Neuronal stem cell (in vitro differentiated cells): ENCODE data around the gene ALG14.

Experiments used
- DNase-seq: peaks from one replicate; pipeline ENCODE4 v3.0.0-alpha.2; 2013; ENCODE audit warnings: low spot score
- H2AFZ ChIP-seq: one replicate; pipeline ENCODE4 v1.6.1; 2013; ENCODE audit warnings: mild to moderate bottlenecking, low read length, inconsistent platforms
- H2AK5ac ChIP-seq: 2 replicates; pipeline ENCODE4 v1.6.1; 2013; ENCODE audit warnings: low read depth, mild to moderate bottlenecking, inconsistent platforms, low read length, moderate library complexity, mixed read lengths
- H2BK120ac ChIP-seq: 2 replicates; pipeline ENCODE4 v1.6.1; 2013; ENCODE audit warnings: low read depth, mild to moderate bottlenecking, inconsistent platforms, low read length, moderate library complexity, mixed read lengths
- H2BK12ac ChIP-seq: one replicate; pipeline ENCODE4 v1.6.1; 2013; ENCODE audit warnings: low read length, inconsistent platforms
- H2BK15ac ChIP-seq: 2 replicates; pipeline ENCODE4 v1.6.1; 2013; ENCODE audit warnings: mild to moderate bottlenecking, low read length, inconsistent platforms, mixed read lengths
- H2BK5ac ChIP-seq: one replicate; pipeline ENCODE4 v1.6.1; 2013; ENCODE audit warnings: inconsistent platforms, mild to moderate bottlenecking, low read length, moderate library complexity
- H3K14ac ChIP-seq: one replicate; pipeline ENCODE4 v1.6.1; 2013; ENCODE audit warnings: low read length, inconsistent platforms
- H3K18ac ChIP-seq: 2 replicates; pipeline ENCODE4 v1.6.1; 2013; ENCODE audit warnings: low read length, inconsistent platforms
- H3K23ac ChIP-seq: 2 replicates; pipeline ENCODE4 v1.6.1; 2013; ENCODE audit warnings: low read depth, mild to moderate bottlenecking, mixed read lengths, low read length, inconsistent platforms; ENCODE audit not compliant: poor library complexity
- H3K27ac ChIP-seq: replicated peaks from 3 replicates; pipeline ENCODE4 v1.5.1; 2013; ENCODE audit warnings: low read length, inconsistent platforms
- H3K27me3 ChIP-seq, 3 experiments: 2 replicates each; pipeline ENCODE4 v1.6.1; 2013; ENCODE audit warnings: low read length in 3 of 3, mild to moderate bottlenecking in 2 of 3, inconsistent platforms in 1 of 3, low read depth in 1 of 3, mixed read lengths in 1 of 3, moderate library complexity in 1 of 3; ENCODE audit not compliant: control insufficient read depth in 3 of 3, insufficient read depth in 3 of 3
- H3K36me3 ChIP-seq, 2 donors: replicated peaks in 1 of 2; 2 replicates each; pipeline ENCODE4 v1.6.1; 2013; ENCODE audit warnings: low read length in 2 of 2; ENCODE audit not compliant: control insufficient read depth in 2 of 2, insufficient read depth in 2 of 2
- H3K4ac ChIP-seq: 2 replicates; pipeline ENCODE4 v1.6.1; 2013; ENCODE audit warnings: inconsistent platforms, mild to moderate bottlenecking, low read length, moderate library complexity
- H3K4me1 ChIP-seq, 2 donors: 1 replicate in 1 of 2; 2 replicates in 1 of 2; pipeline ENCODE4 v1.6.1; 2013; ENCODE audit warnings: low read length in 2 of 2, low read depth in 1 of 2; ENCODE audit not compliant: control insufficient read depth in 2 of 2, insufficient read depth in 1 of 2
- H3K4me2 ChIP-seq: one replicate; pipeline ENCODE4 v1.6.1; 2013; ENCODE audit warnings: mild to moderate bottlenecking, low read length, inconsistent platforms; ENCODE audit not compliant: insufficient read depth, poor library complexity, severe bottlenecking
- H3K4me3 ChIP-seq, 2 donors: 2 replicates each; pipeline ENCODE4 v1.5.1; 2013; ENCODE audit warnings: low read length in 2 of 2, mild to moderate bottlenecking in 2 of 2, inconsistent platforms in 1 of 2, moderate library complexity in 1 of 2
- H3K79me1 ChIP-seq: one replicate; pipeline ENCODE4 v1.6.1; 2013; ENCODE audit warnings: low read depth, mild to moderate bottlenecking, inconsistent platforms, low read length, moderate library complexity
- H3K9ac ChIP-seq: one replicate; pipeline ENCODE4 v1.6.1; 2013; ENCODE audit warnings: mild to moderate bottlenecking, low read depth, low read length, inconsistent platforms; ENCODE audit not compliant: poor library complexity
- H3K9me3 ChIP-seq, 2 donors: replicated peaks in 1 of 2; 2 replicates each; pipeline versions ENCODE3 to v1.6.1; 2013; ENCODE audit warnings: low read length in 2 of 2, mild to moderate bottlenecking in 2 of 2, inconsistent platforms in 1 of 2, low read depth in 1 of 2, mixed read lengths in 1 of 2, moderate library complexity in 1 of 2; ENCODE audit not compliant: control insufficient read depth in 2 of 2, insufficient read depth in 1 of 2
- H4K8ac ChIP-seq: one replicate; pipeline ENCODE4 v1.6.1; 2013; ENCODE audit warnings: low read depth, mild to moderate bottlenecking, inconsistent platforms, low read length, moderate library complexity
- H4K91ac ChIP-seq: one replicate; pipeline ENCODE4 v1.6.1; 2013; ENCODE audit warnings: low read length, low read depth, mild to moderate bottlenecking, inconsistent platforms; ENCODE audit not compliant: poor library complexity
- WGBS, 2 donors: extraction: QIAGEN DNeasy Blood & Tissue Kit; methylation state at CpG; one replicate each; pipeline ENCODE4 v1.1.7; 2013; ENCODE audit warnings: missing lambda C conversion rate in 2 of 2, mixed read lengths in 1 of 2; ENCODE audit not compliant: insufficient read length in 2 of 2, insufficient replicate concordance in 1 of 2; ENCODE audit errors: extremely low coverage in 2 of 2; 5-methylcytosine and 5-hydroxymethylcytosine counted together

ALG14 gene

DNA sequence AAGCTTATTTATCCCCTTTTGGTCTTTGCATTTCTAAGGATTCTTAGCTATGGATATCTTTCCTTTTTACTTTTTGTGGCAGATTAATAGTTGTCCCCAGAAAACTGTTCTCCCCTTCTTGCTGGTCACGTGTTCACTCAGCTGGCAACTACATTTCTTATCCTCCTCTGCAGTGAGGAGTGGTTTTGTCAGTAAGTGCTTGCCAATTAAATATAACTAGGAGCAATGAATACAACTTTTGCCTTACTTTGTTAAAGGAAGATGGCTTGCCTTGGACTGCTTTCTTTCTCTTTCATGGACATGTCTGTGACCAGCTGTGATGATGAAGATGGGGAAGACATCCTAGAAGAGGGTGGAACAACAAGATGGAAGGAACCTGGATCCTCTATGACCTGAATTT is 15.6 kb upstream of the ALG14 start:
- H2AFZ ChIP-seq = no peak overlapping the region
- peaks cover 6 to 12% of the 10 kb centered on the region in 2 donors for H3K9me3 ChIP-seq
- no peak overlapping the region for H2BK5ac ChIP-seq
- no peak for DNase-seq
- no peak overlapping the region for H3K4me2 ChIP-seq
- H2BK15ac ChIP-seq = no peak overlapping the region
- no peaks in the 10 kb centered on the region for H3K27me3 ChIP-seq
- no peak overlapping the region for H3K4ac ChIP-seq
- no peak overlapping the region for H3K18ac ChIP-seq
- H2BK120ac ChIP-seq = no peak overlapping the region
- no peak overlapping the region for H3K9ac ChIP-seq
- H3K4me1 ChIP-seq = peaks cover 0 to 7% of the 10 kb centered on the region in 2 donors
- H4K91ac ChIP-seq = no peak overlapping the region
- no peak overlapping the region for H3K4me3 ChIP-seq
- no CpG with 5 or more reads among the region's 1 CpG for WGBS, 2 donors
- H2AK5ac ChIP-seq = no peak overlapping the region
- H4K8ac ChIP-seq = no peak overlapping the region
- H3K36me3 ChIP-seq = no peaks in the 10 kb centered on the region
- H3K14ac ChIP-seq = no peak overlapping the region
- H3K27ac ChIP-seq = no peak overlapping the region
- no peaks in the 10 kb centered on the region for H3K79me1 ChIP-seq
- no peak overlapping the region for H3K23ac ChIP-seq
- H2BK12ac ChIP-seq = no peak overlapping the region

GRCh38 chr1:95086949-95087533 is 14.3 kb upstream of the ALG14 start:
- no peak for DNase-seq
- H3K9me3 ChIP-seq = peaks cover 6 to 12% of the 10 kb centered on the region in 2 donors
- H2BK15ac ChIP-seq = no peak overlapping the region
- no peak overlapping the region for H2BK5ac ChIP-seq
- H3K4me1 ChIP-seq = peaks cover 0 to 7% of the 10 kb centered on the region in 2 donors
- H2AFZ ChIP-seq = peak overlapping the region; percentile 60
- no peak overlapping the region for H3K4me3 ChIP-seq
- peak overlapping the region; percentile 68 for H3K27ac ChIP-seq
- H3K36me3 ChIP-seq = no peaks in the 10 kb centered on the region
- H4K91ac ChIP-seq = no peak overlapping the region
- H2AK5ac ChIP-seq = no peak overlapping the region
- no peak overlapping the region for H2BK12ac ChIP-seq
- H3K4ac ChIP-seq = no peak overlapping the region
- H3K9ac ChIP-seq = no peak overlapping the region
- H2BK120ac ChIP-seq = no peak overlapping the region
- no peak overlapping the region for H3K18ac ChIP-seq
- H3K27me3 ChIP-seq = no peaks in the 10 kb centered on the region
- no peak overlapping the region for H3K23ac ChIP-seq
- WGBS, 2 donors = 100% methylated on average over 1 of the region's 5 CpGs; no CpG with 5 or more reads in 1 of the 2 donors
- no peak overlapping the region for H3K4me2 ChIP-seq
- no peak overlapping the region for H4K8ac ChIP-seq
- H3K79me1 ChIP-seq = no peaks in the 10 kb centered on the region
- H3K14ac ChIP-seq = no peak overlapping the region

GRCh38 chr1:95085376-95085775 is 12.6 kb upstream of the ALG14 start:
- no peak overlapping the region for H3K9ac ChIP-seq
- H2BK15ac ChIP-seq = no peak overlapping the region
- no peak overlapping the region for H3K4ac ChIP-seq
- no peak overlapping the region for H2BK120ac ChIP-seq
- H3K9me3 ChIP-seq = peaks cover 6 to 12% of the 10 kb centered on the region in 2 donors
- no peak overlapping the region for H3K23ac ChIP-seq
- H3K18ac ChIP-seq = no peak overlapping the region
- H3K4me1 ChIP-seq = peaks cover 3 to 7% of the 10 kb centered on the region in 2 donors
- no peak overlapping the region for H3K14ac ChIP-seq
- H2BK12ac ChIP-seq = no peak overlapping the region
- no peak overlapping the region for H4K8ac ChIP-seq
- peaks cover 0 to 6% (median 0%) of the 10 kb centered on the region in 3 experiments for H3K27me3 ChIP-seq
- no peak overlapping the region for H3K4me3 ChIP-seq
- DNase-seq = no peak
- no peaks in the 10 kb centered on the region for H3K36me3 ChIP-seq
- H2BK5ac ChIP-seq = no peak overlapping the region
- no peak overlapping the region for H2AFZ ChIP-seq
- H3K27ac ChIP-seq = no peak overlapping the region
- no peak overlapping the region for H3K4me2 ChIP-seq
- no peak overlapping the region for H2AK5ac ChIP-seq
- WGBS, 2 donors = no CpG with 5 or more reads among the region's 2 CpGs
- H4K91ac ChIP-seq = no peak overlapping the region
- H3K79me1 ChIP-seq = no peaks in the 10 kb centered on the region

DNA sequence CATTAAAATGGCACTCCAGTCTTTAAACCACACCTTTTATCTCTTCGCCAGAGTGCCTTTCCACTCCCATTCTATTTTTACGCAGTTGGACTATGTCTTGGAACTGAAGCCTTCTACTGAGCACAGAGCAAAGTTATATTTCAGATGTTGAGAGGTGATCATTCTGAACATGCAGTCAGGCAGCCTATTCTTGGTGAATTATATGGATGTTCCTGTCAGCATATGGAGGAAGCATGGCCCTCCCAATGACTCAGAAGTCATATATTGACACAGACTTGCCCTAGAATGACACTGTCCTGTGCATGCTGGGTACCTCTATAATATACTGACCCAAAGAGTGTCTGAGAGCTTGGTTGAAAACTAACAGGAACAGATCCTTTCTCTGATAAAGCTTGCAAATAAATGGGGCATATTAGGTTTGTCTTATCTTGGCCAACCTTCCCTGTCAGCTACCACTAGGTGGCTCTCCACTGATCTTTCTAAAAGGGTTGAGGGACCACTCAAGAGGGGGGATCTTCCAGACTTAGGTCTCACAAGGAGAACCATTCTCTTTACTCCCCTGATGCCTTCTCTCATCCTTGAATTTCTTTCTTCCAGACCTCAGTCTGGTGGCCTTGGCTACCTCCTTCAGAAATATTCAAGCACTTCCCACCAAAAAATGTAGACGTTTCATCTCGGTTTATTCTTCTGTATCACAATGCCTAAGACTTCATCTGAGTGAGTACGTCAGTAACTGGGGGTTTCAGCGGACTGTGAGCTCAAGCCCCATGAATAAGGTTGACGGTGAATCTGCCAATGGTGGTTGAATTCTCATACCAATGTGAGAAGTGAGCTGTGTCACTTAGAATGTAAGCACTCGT is 11.8 kb upstream of the ALG14 start:
- Histone ChIP-seq H3K9me3 (peaks cover under 1 to 4% of the 10 kb centered on the region in 2 donors), H3K18ac (no peak overlapping the region), H2BK15ac (no peak overlapping the region), H2AK5ac (no peak overlapping the region), H4K8ac (no peak overlapping the region), H3K36me3 (no peaks in the 10 kb centered on the region), H3K14ac (no peak overlapping the region), H2AFZ (no peak overlapping the region), H3K4ac (no peak overlapping the region), H3K23ac (no peak overlapping the region), H4K91ac (no peak overlapping the region), H2BK120ac (no peak overlapping the region), H3K4me3 (no peak overlapping the region), H2BK5ac (no peak overlapping the region), H2BK12ac (no peak overlapping the region), H3K79me1 (no peaks in the 10 kb centered on the region), H3K4me2 (no peak overlapping the region), H3K4me1 (peaks cover 3 to 7% of the 10 kb centered on the region in 2 donors), H3K27ac (no peak overlapping the region), H3K9ac (no peak overlapping the region), H3K27me3 (peaks cover 0 to 6% (median 0%) of the 10 kb centered on the region in 3 experiments)
- no CpG with 5 or more reads among the region's 8 CpGs for WGBS, 2 donors
- no peak for DNase-seq
